NCI-H446 treated with DMSO at 0.1 percent for 48 hours (cell line): ENCODE measurements around the gene MMP11.
"Not testable (repeated sequence)": the region's sequence is repeated elsewhere in the genome, so short reads cannot be mapped to it uniquely, and the experiment has no call there.

Experiments used
- DNase-seq: peaks from one replicate; lab custom pipeline; 2025; lab: John Stamatoyannopoulos, UW

Gene MMP11, protein sequence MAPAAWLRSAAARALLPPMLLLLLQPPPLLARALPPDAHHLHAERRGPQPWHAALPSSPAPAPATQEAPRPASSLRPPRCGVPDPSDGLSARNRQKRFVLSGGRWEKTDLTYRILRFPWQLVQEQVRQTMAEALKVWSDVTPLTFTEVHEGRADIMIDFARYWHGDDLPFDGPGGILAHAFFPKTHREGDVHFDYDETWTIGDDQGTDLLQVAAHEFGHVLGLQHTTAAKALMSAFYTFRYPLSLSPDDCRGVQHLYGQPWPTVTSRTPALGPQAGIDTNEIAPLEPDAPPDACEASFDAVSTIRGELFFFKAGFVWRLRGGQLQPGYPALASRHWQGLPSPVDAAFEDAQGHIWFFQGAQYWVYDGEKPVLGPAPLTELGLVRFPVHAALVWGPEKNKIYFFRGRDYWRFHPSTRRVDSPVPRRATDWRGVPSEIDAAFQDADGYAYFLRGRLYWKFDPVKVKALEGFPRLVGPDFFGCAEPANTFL

DNA sequence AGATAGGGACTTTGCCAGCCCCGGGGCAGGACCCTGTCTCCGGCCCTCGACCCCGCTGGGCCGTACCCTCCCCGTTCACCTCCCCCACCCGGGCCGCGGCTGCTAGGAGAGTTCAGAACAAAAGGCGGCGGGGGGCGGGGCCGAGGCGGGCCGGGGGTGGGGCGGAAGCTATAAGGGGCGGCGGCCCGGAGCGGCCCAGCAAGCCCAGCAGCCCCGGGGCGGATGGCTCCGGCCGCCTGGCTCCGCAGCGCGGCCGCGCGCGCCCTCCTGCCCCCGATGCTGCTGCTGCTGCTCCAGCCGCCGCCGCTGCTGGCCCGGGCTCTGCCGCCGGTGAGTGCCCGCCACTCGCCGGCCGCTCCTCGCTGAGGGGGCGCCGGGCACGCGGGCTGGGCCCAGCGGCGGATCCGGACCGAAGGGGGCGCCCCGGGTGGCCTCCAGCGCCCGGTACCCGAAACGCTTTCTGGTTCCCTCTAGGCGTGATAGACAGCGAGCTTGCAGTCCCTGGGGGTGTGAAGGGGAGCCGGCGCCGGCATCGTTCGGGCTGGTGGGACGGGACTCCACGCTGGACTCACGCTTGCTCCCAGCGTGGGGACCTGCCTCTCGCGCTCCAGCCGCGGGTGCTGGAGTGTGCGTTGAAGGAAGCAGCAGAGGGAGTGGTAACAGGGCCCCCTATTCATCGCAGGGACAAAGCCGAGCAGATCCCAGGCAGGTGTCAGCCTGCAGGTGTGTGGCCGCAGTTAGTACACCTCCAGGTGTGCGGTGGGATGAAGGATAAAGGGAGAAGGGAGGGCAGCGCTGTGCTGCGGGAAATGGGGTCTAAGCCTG is at the start of gene MMP11:
Gene MMP11, plus strand, starts transcription at position 201 of the 825 bp plus-strand sequence. Its CDS starts 22 bp downstream, at position 223.
- DNase-seq = no peak

DNA sequence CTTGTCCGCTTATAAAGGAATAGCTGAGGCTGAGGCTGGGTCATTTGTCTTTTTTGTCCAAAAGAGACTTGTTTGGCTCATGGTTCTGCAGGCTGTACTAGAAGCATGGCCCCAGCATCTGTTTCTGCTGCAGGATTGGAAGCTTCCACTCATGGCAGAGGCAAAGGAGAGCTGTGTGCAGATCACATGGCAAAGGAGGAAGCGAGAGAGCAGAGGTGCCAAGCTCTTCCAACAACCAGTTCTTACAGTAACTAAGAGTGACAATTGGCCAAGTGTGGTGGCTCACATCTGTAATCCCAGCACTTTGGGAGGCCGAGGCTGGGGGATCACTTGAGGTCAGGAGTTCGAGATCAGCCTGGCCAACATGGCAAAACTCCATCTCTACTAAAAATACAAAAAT is 44.5 kb upstream of the MMP11 start:
- DNase-seq = not testable (repeated sequence)

DNA sequence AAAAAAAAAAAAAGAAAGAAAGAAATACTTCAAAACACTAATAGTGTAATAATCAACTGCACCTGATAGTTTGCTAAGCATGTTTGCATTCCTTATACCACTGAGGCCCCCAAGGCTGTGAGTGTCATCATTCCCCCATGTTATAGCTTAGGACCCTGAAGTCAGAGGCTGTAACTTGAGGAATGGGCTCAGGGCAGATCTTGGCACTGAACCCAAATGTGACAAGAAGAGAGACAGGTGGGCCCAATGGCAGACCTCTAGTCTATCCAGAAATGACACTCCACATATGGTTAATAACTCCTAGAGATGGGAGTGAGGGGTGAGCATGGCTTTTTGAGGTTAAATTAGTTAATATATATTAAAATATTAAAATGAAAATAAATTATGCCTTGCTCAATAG is 35.0 kb upstream of the MMP11 start:
- no peak for DNase-seq

DNA sequence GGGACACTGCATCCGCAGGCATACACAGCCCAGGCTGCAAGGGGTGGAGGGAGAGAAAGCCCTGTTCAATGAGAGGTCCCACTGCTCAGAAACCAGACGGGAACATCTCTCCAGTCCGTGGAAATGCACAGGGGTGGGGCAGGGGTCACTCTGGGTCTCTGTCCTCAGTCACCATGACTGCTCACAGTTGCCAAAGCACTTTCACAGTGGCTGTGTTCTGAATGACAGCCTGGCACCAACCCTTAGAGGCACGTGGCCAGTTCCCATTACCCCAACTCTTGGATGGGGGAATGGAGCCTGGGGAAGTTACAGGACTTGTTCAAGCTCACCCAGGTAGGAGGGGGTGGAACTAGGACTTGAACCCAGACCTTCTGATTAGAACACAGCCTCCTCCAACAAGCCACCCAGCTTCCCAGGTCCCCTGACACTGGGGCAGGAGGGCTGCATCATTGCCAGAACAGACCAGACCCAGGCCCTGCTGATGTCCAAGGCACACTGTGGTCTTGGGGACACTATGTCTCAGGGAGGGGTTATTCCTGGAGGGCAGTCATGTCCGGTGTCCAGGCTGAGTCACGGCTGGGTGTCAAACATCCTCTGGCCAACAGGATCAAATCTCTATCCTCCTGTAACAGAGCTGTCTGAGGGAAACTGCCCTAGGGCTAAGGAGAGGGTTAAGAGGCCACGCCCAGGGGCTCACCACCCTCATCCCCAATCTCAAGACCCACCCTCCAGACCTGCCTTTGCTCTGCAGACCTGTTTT is 30.0 kb upstream of the MMP11 start:
- DNase-seq = no peak

DNA sequence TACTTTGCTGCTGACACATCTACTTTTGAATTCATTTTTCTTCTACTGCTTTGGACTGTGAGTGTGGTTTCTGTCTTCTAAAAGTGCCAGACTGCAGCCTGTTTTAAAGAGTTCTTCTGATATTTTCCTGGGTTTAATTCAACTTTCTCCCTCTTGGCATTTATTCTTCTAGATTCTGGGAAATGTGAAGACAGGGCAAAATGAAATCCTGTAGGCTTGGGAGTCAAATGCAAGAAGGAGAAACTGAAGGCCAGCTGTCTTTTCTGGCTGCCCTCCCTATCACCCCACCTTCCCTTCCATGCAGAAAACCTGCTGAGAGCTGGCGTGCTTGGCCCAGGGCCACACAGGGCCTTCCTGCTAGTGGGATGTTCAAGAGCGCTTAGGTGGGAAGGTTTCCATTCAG is 29.3 kb upstream of the MMP11 start:
- DNase-seq = no peak

DNA sequence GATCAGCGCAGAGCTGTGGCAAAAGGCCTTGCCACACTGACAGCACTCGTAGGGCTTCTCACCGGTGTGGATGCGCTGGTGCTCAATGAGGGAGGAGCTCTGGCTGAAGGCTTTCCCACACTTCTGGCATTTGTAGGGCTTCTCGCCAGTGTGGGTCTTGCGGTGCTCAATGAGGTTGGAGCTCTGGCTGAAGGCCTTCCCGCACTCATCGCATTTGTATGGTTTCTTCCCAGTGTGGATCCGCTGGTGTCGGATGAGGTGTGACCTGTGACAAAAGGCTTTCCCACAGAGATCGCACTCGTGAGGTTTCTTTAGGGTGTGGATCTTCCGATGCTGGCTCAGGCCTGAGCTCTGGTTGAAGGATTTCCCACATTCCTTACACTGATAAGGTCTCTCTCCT is 28.6 kb upstream of the MMP11 start:
- DNase-seq = no peak

DNA sequence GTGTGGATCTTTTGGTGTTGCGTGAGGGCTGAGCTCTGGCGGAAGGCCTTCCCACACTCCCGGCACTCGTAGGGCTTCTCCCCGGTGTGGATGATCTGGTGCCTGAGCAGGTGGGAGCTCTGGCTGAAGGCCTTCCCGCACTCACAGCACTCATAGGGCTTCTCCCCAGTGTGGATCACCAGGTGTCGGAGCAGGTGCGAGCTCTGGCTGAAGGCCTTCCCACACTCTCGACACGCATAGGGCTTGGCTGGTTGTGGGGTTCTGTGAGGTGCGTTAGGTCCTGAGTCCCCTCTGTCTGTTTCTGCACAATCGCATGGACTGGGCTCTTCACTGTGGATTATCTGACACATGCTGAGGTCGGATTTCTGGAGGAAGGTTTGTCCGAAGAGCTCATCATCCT is 28.2 kb upstream of the MMP11 start:
- no peak for DNase-seq

DNA sequence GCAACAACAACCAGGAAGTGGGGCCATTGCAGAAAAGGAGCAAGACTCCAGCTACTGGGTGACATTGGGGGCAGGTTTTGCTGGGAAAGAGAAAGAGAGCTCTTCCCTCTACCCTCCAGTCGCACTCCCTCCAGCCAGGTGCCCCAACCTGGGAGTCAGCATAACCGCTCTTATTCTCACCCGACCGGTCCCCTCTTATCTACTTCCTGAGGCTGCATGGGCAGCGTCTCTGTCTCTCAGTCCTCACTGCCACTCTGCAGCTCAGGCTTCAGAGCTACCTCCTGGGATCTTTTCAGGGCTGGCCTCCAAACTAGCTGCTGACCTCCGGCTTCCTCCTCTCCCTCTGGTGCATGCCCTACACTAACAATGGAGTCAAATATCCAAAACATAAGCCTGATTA is 26.9 kb upstream of the MMP11 start:
- no peak for DNase-seq

DNA sequence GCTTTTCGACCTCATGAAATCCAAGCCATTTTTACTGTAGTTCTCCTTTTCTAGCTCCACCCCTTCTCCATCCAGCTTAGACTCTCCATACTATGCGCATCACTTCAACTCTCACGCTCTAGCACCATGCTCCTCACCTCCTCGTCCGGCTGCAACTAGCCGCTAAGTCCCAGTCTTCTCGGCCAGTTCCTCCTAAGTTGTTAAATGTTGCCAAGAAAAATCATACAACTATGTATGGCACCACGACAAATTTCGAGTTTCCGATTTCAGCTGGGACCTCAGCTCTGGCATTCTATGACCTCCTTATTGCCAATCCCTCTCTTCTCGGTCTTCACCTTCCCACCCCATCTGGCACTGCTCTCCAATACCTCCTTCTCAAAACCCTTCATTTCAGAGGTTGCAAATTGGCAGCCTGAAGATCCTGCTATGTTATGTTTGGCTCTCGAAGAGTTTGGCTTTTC is 22.8 kb upstream of the MMP11 start:
- peak; percentile 43 for DNase-seq

DNA sequence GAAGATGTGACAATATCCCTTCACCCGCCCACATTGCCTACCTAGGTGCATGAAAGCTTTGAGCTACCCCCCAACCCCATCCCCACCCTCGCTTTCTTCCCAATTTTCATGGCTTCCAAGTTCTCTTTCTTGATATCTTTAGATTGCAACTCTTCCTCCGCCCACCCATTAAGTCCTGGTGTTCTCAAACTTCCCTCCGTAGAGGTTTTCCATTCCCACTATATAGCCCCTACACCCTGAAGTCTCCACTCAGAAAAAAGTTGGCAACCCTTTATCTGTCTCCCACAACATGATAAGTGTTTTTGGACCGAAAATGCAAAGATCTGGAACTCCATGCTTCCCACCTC is 22.3 kb upstream of the MMP11 start:
- DNase-seq = no peak

DNA sequence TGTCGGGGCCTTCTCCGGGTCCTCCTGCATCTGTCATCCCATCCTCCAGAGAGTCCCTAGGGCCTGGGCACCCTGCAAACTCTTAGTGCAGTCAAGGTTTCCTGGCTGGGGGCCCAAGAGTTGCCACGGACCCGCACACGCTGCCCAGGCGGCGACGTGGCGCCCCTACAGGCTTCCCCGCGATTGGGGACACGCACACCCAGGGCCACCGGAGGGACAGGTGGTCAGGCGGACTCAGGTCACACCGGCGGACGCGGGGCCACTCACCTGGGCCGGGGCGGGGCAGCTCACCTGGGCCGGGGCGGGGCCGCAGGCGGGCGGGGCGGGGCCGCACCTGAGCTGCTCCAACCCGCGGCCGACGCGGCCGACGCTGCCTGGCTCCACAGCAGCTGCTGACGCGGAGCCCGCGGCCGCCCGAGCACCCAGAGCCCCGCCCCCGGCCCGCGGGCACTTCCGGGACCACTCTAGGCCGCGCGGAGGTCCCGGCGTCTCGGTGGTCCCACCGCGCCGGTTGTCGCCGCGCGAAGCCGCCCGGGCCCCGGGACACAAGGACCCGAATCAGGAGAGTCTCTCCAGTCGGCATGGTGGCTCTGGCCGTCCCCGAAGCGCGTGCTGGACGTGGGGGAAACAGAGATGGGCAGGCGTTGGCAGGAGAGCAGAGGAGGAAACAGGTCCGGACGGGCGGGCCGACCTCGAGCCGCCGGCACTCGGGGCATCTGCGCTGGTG is 21.8 kb upstream of the MMP11 start, which contains the start of gene ZNF70:
Gene ZNF70, minus strand, starts transcription at position 399 of the 727 bp plus-strand sequence. CDS start 5,972 bp downstream, outside the sequence.
- peak; percentile 43 for DNase-seq

DNA sequence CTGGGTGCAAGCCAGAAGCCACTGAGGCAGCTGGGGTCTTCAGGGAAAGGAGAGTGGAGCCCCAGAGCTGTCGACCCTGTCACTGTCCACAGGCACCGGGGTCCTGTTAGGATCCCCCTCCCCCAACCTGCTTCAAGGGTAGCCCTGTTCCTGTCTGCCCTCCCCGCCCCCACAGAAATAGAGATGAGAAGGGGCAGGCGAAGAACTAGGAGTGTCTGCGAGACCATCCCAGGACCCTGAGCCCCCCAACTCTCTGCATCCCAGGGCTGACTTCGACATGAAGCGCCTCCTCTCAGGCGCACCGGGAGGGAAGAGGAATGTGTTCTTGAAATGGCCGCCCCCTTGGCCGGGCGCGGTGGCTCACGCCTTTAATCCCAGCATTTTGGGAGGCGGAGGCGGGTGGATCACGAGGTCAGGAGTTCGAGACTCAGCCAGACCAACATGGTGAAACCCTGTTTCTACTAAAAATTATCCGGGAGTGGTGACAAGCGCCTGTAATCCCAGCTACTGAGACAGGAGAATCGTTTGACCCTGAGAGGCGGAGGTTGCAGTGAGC is 21.1 kb upstream of the MMP11 start:
- DNase-seq = no peak

DNA sequence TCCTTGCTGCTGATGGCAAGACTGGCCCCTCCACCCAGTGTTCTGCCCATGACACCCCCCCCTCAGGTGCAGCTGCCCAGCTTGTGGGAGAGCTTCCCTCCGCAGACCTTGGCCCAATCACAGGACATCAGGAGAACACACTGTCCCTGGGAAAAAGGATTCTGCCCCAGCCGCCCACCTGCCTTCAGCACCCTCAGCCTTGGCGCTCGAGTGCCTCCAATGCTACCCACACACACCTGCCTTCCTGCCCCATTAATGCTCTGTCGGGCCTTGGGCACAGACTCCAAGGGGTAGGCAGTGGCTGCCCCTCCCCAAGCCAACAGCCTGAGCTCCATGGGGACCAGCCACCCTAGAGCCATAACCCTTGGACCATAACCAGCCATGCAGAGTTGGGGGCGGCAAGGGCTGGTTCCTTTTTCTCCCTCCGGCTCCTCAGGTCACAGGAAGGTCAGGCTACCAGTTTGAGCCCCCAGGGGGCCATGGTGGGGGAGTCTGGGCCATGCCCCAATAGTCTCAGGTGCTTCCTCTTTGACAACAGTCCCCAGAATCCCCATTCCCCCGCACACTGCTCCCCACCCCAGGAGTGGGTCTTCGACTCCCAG is 20.5 kb upstream of the MMP11 start:
- DNase-seq = no peak

DNA sequence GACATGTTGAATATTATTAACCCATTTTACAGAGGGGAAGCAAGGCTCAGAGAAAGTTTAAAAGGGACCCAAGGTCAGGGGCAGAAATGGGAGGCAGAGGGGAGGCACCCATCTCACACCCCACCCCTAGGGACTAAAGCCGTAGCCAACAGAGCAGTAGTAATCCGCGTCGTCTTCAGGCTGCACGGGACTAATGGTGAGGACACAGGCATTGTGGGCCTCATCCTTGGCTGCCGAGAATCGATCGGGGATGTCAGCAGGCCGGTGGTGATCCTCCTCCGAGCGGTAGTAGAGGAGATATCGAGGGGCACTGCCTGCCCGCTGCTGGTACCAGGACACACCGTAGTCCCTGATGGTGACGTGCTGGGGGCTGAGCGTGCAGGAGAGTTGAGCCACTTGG is 19.9 kb upstream of the MMP11 start:
- DNase-seq = no peak

DNA sequence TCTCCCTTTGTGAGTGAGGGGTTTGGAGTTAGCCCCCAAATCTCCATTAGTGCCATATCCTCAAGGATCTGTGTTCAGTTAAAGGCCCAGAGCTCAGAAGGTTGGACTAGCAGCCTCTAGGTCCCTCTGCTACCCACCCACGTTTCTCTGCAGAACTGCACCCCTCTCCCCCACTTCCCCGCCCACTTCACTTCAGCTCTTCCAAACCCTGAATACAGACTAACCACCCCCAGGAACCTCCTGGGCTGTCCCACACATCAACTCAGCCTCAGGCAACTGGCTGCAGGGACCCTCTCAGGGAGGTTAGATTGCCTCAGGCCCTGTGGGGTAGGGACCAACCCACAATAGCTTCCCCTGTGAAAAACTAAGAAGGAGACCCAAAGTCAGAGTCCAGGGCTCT is 19.3 kb upstream of the MMP11 start:
- no peak for DNase-seq

DNA sequence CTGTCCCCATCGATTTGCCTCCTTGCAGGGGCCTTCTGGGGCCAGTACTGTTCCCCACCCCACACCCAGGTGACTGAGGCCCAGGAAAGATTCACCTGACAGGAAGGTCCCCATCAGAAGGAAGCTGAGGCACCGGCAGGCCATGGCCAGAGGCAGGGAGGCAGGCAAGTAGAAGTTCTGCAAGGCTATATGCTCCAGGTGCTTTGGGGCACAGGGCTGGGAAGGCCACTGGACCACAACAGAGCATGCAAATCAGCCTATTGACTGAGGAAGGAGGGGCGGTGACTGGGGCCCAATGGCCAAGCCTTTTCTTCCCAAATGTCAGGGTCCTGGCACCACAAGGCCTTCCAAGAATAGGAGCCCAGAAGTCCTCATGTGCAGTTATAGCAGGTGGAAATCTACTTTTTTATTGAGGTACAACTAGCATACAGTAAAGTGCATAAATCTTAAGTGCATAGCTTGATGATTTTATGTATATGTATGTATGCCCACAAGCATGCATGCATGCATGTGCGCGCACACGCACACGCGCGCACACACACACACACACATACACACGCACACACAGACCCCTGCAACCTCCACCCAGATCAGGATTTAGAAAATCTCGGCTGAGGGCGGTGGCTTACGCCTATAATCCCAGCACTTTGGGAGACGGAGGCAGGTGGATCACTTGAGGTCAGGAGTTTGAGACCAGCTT is 18.3 kb upstream of the MMP11 start, which contains the start of gene VPREB3:
Gene VPREB3, minus strand, starts transcription at position 206 of the 700 bp plus-strand sequence. Its CDS starts 62 bp downstream, at position 144.
- DNase-seq = no peak

DNA sequence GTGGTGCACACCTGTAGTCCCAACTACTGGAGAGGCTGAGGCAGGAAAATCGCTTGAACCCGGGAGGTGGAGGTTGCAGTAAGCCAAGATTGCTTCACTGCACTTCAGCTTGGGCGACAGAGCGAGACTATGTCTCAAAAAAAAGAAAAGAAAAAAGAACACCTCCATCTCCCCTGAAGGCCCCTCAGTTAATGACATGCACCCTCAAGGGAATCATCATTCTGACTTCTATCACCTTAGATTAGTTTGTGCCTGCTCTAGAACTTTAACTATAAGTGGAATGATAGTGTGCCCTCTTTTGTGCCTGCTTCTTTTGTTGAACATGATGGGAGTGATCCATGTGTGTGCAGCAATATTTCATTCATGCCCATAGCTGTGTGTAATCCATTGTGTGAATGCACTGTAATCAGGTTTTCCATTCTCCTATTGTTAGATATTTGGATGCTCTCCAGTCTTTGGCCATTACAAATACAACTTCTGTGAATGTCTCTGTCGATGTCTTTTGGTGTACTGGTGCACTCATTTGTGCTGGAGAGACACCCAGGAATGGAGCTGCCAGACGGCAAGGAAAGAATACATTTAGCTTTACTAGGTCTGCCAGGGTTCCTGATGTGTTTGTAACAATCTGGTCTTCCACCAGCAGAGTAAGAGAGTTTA is 17.5 kb upstream of the MMP11 start:
- DNase-seq = no peak

DNA sequence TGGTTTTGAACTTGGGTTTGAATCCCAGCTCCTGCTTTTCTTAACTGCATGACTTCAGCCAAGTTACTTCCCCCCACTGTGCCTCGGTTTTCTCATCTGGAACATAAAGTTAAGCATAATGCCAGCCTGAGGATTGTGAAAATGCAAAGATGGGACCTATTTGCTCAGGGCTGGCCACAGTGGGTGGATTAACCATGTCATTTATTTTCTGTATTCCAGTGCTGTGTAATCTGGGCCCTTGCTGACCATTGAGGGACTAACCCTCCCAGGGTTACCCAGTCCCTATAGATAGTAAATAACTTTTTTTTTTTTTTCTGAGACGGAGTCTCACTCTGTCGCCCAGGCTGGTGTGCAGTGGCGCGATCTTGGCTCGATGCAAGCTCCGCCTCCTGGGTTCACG is 16.9 kb upstream of the MMP11 start:
- no peak for DNase-seq

DNA sequence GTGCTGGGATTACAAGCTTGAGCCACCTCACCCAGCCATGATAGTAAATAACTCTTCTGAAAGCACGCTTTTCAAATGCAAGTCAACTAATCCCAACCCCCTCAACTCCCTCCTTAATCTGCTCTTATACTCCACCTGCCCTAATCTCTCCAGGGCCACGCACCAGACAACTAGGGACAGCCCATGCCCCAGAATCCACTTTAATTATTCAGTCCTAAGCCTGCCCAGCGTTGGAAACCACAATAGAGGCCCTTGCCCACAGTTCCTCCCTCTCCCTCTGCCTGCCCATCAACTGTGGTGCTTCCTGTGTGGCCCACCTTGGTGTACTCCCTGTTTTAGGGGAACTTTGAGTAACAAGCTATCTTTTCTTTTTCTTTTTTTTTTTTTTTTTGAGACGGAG is 15.8 kb upstream of the MMP11 start:
- DNase-seq = no peak
